ENCODE measurements around the gene CCDC157.
"Not testable (repeated sequence)": the region's sequence is repeated elsewhere in the genome, so short reads cannot be mapped to it uniquely, and the experiment has no call there.

The CCDC157 gene

GRCh38 chr22:30326255-30326705, 30.5 kb upstream of the CCDC157 start:
- DNase-seq, result peak; percentile 56

- DNase-seq, result peak; percentile 98
Measured at GRCh38 chr22:30326706-30327362, 30.0 kb upstream of the CCDC157 start, which contains the start of gene TBC1D10A. Gene TBC1D10A, minus strand, starts transcription at chr22:30326941. Its CDS starts 60 bp downstream, at chr22:30326881.

DNA sequence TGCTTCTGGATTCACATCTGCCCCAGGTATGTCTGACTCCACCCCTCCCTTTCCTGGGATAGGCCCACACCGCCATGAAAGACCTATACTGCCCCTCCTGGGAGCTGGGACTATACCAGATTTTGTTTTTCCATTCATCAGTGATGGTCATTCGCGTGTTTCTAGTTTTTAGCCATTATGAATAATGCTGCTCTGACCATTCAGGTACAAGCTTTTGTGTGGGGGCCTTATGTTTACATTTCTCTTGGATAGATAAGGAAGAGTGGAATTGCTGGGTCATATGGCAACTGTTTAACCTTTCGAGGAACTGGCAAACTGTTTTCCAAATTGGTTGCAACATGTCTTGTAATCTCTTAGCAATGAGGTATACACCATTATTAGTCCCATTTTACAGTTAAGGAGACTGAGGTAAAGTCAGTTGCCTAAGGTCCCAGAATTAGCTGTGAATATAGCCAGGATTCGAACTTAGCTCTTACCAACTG, 28.9 kb upstream of the CCDC157 start:
- no peak for DNase-seq

GRCh38 chr22:30328466-30329049, 28.2 kb upstream of the CCDC157 start:
- DNase-seq, result no peak

GRCh38 chr22:30332551-30332950, 24.3 kb upstream of the CCDC157 start:
- no peak for DNase-seq

DNA sequence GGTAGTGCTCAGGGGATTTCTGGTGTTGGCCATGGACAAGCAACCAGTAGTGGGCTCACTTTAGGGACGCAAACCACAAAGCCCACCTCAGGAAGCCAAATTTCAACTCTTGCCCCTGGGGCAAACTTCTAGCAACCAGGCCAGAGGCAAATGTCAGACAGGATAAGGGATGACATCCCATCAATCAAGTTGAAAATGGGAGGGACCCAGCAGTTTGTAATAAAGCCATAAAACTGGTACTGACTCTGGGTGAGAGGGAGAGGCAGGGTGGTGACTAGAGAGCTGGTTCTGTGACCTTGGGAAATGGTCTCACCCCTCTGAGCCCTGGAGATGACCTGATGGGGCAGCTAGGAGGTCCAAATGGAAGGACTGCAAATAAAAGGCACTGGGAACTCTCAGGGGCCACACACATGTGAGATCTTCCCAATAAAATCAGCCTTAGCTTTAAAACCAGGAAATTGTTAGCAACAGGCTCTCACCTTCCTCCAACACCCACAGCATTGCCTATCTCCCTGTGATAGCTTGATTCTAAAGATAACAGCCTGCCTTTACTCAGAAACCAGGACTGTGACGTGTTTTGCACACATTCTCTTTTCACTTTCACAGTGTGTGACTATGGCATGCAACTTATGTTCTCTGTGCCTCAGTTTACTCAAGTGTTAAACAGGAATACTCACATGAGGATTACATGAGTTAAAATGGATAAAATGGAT, 23.7 kb upstream of the CCDC157 start:
- no peak for DNase-seq

DNA sequence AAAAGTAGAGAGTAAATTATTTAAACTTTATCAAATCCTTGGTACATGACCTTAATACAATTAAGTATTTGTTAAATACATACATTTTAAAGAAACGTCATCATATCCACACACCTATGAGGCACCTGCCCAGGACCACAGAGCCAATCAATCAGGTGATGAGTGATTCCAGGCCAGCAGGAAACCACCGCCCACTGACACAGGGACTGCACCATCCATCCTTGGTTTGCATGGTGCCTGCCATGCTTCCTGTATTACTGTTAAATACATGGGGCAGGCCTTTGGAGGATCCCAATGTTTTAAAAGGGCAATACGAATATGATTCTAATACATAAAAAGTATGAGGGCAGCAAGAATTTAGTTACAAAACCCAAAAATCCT, 23.1 kb upstream of the CCDC157 start:
- DNase-seq, result no peak

DNA sequence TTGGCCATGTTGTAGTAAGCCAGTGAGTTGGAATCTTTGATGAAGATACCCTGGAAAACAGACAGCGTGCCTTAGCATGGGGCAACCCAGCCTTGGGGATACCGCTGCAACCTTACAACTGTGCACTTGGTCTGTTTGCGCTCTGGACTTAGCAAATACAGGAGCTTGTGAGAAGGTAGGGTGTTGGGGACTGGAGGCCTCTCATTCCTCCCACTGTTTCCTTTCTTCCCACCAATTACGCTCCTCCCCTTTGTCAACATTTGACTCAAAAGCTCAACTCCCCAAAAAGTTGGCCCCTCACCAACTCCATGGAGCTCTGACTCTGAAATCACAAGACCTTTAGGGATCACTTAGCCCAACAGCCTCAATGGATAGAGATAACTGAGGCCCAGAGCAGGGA, 22.2 kb upstream of the CCDC157 start:
- no peak for DNase-seq

DNA sequence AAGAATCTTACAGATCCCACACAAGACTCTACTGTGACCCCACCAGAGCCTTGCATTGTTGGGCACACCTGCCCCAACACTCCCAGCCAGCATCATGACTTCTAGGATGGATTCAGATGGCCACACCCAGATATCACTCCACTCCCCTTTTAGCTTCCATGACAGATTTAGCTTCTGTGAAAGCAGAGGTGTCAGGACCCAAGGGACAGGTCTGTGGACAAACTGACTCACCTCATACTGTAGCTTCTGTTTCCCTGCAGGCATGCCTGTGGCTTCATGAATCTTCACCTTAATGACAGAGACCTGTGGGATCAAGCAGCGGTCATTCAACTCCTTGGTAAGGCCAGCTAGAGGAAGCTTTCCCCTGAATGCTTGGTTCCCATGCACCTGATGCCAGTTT, 21.6 kb upstream of the CCDC157 start:
- no peak for DNase-seq

DNA sequence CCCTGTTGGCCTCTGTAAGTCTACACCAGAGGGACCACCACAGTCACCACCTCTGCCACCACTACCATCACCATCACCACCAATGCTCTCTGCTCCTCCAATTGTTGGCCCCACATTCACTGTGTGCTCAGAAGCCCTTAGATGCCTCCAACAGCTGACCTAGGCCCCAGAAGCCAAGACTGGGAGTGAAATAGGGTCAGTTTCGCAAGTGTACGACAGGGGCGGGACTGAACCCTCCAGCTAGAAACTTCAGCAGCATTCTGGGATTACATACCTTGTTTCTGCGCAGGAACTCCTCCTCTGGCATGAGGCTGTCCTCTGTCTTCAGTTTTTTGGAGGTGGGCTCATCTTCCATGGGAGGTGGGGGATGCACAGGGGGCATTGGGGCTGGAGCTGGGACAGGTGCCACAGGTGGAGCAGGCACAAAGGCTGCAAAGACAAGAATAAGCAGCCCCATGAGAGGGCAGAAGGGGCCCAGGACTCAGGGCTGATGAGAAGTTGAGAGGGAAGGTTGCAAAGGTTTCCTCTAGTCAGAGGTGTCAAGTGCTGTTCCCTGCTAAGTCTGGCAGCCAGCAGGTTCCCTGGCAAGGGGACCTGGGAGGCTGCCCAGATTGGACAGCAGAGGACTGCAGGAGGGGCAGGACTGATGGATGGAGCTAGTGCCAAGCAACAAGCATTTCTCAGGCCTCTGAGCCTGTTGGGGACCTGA, 19.9 kb upstream of the CCDC157 start:
- DNase-seq, result no peak

GRCh38 chr22:30337461-30337778, 19.4 kb upstream of the CCDC157 start:
- DNase-seq, result no peak

DNA sequence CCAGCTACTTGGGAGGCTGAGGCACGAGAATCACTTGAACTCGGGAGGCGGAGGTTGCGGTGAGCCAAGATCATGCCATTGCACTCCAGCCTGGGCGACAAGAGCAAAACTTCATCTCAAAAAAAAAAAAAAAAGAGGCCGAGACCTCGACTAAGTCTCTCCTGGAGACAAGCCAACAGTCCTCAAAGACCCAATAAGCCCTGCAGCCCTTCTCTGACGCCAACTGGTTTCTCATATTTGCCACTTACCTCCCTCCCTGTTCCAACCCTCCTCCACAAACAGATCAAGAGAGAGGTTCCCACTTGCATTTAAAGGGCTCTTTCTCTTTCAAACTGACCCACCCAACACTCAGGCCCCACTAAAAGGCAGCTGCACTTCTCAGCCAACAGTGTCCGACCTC, 18.5 kb upstream of the CCDC157 start:
- not testable (repeated sequence) for DNase-seq

DNA sequence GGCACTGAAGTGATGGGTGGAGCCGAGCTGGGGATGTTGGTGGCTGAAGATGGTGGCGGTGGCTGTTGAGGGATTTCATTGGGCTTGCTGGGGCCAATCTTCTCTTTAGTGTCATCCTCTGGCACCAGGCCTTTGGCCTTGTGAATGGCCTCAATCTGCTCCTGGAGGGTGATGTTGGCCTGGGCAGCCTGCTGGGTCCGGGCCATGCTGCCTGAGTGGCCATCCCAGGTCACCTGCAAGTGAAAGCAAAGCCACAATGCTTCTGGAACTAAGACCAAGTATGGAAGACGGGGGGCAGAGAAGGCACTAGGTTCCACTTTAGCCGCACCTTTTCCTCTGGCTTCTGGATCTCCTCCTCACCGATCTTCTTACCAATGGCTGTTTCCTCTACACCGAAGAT, 18.0 kb upstream of the CCDC157 start:
- DNase-seq, result no peak

- DNase-seq, result no peak
Measured at GRCh38 chr22:30340911-30341685, 15.7 kb upstream of the CCDC157 start.

- no peak for DNase-seq
Measured at GRCh38 chr22:30344447-30345200, 12.2 kb upstream of the CCDC157 start.

GRCh38 chr22:30347255-30347892, 9.4 kb upstream of the CCDC157 start:
- DNase-seq, result no peak

GRCh38 chr22:30348404-30348803, 8.4 kb upstream of the CCDC157 start:
- no peak for DNase-seq

DNA sequence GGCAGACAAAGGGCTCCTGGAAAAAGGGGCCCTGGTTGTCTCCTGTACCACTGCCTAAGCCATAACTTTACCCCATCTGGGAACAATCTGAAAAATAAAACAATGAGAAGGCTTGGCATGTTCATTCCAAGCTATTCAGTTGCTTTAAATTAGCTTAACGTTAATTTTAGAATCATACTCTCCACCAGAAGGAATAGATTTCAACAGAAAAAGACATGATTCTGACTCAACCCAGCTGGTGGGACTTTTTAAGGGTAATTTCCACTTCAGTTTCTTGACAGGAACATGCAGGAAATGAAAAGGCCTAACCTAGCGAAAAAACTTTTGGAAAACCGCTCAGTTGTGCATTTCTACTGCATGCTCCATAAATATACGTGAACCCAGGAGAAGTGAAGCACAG, 8.0 kb upstream of the CCDC157 start:
- no peak for DNase-seq

DNA sequence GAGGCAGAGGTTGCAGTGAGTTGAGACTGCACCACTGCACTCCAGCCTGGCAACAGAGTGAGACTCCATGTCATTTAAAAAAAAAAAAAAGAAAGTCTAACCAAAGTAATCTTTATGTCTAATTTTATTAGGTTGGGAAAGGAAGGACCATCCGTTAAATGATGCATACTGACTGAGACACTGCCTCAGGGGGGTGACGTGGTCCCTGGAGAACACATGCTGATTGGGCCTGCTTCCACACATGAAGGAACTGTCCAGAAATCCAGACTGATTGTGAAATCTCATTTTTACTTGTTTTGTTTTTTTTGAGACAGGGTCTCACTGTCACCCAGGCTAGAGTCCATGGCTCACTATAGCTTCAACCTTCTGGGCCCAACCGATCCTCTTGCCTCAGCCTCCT, 5.6 kb upstream of the CCDC157 start:
- no peak for DNase-seq

DNA sequence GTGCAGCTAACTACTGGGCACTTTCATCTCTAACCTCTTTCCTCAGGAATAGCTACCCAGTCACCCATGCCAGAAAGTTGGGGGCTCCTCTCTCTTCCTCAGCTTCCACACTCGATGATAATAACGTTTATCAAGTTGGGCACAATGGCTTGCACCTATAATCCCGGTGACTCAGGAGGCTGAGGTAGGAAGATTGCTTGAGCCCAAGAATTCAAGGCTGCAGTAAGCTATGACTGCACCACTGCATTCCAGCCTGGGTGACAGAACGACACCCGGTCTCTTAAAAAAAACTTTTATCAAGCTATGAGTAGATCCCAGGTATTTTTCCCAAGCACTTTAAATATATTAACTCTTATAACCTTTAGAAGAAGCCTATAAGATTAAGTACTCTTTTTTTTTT, 2.2 kb upstream of the CCDC157 start:
- DNase-seq, result no peak

GRCh38 chr22:30357236-30357570, 396 bp downstream of the CCDC157 start:
- no peak for DNase-seq

Data from CD4-positive, alpha-beta T cell treated with Interleukin-6 for 4 hours (primary cell).